ENCODE measurements around the gene METTL24. TPM values are rescaled to one million over a fixed set of nuclear protein-coding genes. Genes with fewer than 3 reads are reported as not detected.

Gene METTL24
- total and polyA plus RNA-seq, 9 donors, result 2.0 to 13.5 (median 6.6) TPM

DNA sequence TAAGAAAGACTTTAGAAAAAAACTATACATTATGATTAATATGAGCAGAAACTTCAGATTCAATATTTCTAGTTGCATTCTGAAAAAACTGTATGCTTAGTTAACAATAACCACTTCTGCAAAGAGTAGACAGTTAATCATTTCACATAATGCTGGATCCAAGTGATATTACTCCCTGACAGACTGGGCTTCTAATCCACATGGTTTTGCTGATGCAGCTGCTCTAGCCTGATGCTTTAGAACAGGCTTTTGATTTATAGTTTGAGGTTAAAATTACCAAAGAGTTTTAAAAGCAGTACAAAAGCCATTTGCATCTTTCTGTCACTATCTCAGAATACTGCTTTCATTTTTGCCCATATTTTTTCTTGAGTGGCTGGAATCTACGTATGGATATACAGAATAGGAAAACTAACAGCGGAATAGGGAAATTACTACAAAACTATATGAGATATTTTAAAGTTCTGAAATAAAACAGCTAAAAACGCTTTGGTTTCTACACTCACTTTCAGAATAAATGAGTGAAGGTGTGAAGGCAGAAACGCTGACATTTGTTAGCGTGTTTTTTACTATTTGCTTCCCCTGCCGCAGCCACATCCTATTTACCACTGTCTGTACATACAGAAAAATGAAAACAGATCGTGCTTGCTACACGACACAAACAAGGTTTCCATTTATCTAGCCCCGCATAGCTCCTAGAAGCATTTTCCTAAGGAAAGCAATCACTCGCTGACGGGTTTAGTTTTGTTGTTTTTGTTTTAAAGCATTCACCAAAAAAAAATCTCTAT is 61.7 kb downstream of the METTL24 start:
- Histone ChIP-seq H3K4me1 (ENCODE audit: insufficient read depth) (no peaks in the 10 kb centered on the region), H3K9me3 (no peaks in the 10 kb centered on the region), H3K27ac (peak overlapping the region in 1 of 2 donors; percentile 30), H3K4me3 (peak overlapping the region; percentile 9), H3K36me3 (no peaks in the 10 kb centered on the region), H3K27me3 (no peaks in the 10 kb centered on the region)
- no peak for TF ChIP-seq EP300 (IDR thresholded peaks at IDR 0.05)
- TF ChIP-seq POLR2A (IDR thresholded peaks at IDR 0.05), result no peak
- no peak for TF ChIP-seq CTCF (IDR thresholded peaks at IDR 0.05)
- intact Hi-C loops (cut with DNase I), result no loop called here
- no peak for DNase-seq
- 5 to 11% (median 8%) methylated on average over 11 of the region's 11 CpGs for WGBS, 3 donors

DNA sequence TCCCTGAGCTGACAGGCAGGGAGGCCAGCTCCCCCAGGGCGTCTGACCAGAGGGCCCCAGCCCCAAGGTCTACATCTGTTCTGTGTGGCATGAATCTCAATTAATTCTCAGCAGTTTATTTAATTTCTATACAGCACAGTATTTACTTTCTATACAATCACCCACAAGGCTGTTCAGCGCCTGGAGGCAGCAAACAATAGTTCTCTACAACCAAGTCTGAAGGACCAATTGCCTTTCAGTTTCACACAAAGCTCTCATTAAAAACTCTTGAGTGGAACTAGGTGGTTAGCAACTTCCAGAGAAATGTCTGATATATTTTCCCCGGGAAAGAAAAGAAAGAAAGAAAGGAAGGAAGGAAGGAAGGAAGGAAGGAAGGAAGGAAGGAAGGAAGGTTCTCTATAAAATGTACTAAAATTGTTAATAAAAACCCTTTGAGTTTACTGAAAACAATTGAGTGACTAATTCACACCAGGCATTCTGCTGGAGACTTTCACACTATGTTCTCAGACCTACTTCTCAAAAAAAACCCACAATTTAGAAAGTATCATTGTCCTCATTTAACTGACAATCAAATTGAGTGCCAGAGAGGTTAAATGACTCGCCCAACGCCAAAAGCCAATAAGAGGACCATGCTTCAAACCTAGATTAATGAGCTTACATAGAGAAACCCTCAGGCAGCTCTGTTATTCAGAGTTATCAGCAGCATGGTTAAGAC is 62.5 kb downstream of the METTL24 start:
- WGBS, 3 donors, result 57 to 66% (median 58%) methylated on average over 5 of the region's 5 CpGs
- no peak overlapping the region for H3K4me3 ChIP-seq
- DNase-seq, result no peak
- no peaks in the 10 kb centered on the region for H3K36me3 ChIP-seq
- no peaks in the 10 kb centered on the region for H3K9me3 ChIP-seq
- intact Hi-C loops (cut with DNase I), result no loop called here
- no peak for TF ChIP-seq POLR2A (IDR thresholded peaks at IDR 0.05)
- TF ChIP-seq EP300 (IDR thresholded peaks at IDR 0.05), result no peak
- TF ChIP-seq CTCF (IDR thresholded peaks at IDR 0.05), result no peak
- no peaks in the 10 kb centered on the region for H3K4me1 ChIP-seq (ENCODE audit: insufficient read depth)
- no peak overlapping the region for H3K27ac ChIP-seq
- H3K27me3 ChIP-seq, result no peaks in the 10 kb centered on the region

GRCh38 chr6:110287462-110288341 is 70.4 kb downstream of the METTL24 start:
- no peak overlapping the region for H3K4me3 ChIP-seq
- no peak for DNase-seq
- TF ChIP-seq CTCF (IDR thresholded peaks at IDR 0.05) (no peak), EP300 (IDR thresholded peaks at IDR 0.05) (no peak), POLR2A (IDR thresholded peaks at IDR 0.05) (no peak)
- WGBS, 3 donors, result 72 to 89% (median 79%) methylated on average over 8 of the region's 8 CpGs
- no peaks in the 10 kb centered on the region for H3K36me3 ChIP-seq
- H3K9me3 ChIP-seq, result no peaks in the 10 kb centered on the region
- intact Hi-C loops (cut with DNase I), result no loop called here
- no peaks in the 10 kb centered on the region for H3K27me3 ChIP-seq
- no peak overlapping the region for H3K27ac ChIP-seq
- H3K4me1 ChIP-seq (ENCODE audit: insufficient read depth), result peaks cover 3% of the 10 kb centered on the region

GRCh38 chr6:110285306-110286060 is 72.7 kb downstream of the METTL24 start:
- intact Hi-C loops (cut with DNase I), result no loop called here
- WGBS, 3 donors, result 83 to 90% (median 86%) methylated on average over 7 of the region's 7 CpGs

More at GRCh38 chr6:110285306-110286060, 72.7 kb downstream of the METTL24 start:
- no peaks in the 10 kb centered on the region for H3K36me3 ChIP-seq
- no peak for DNase-seq
- no peak overlapping the region for H3K4me3 ChIP-seq
- TF ChIP-seq EP300 (IDR thresholded peaks at IDR 0.05) (no peak), CTCF (IDR thresholded peaks at IDR 0.05) (no peak), POLR2A (IDR thresholded peaks at IDR 0.05) (no peak)
- H3K9me3 ChIP-seq, result no peaks in the 10 kb centered on the region
- no peaks in the 10 kb centered on the region for H3K27me3 ChIP-seq
- H3K4me1 ChIP-seq (ENCODE audit: insufficient read depth), result peaks cover 3% of the 10 kb centered on the region
- no peak overlapping the region for H3K27ac ChIP-seq

All from ovary (tissue), 9 donors.